Gastrocnemius medialis (tissue), 4 donors: ENCODE data around the gene TGM2.

Experiments used
- CTCF ChIP-seq, 5 experiments: fragments of 450-650 bp in 3 of 5; fragments of 200-600 bp in 2 of 5; sonication (generic) in 2 of 5; IDR thresholded peaks in 4 of 5; conservative IDR thresholded peaks in 1 of 5; 1 replicate in 4 of 5; 2 replicates in 1 of 5; pipeline ENCODE4 v1.5.1; 2016 to 2019; ENCODE audit warnings: antibody characterized with exemption in 5 of 5, mild to moderate bottlenecking in 3 of 5, moderate library complexity in 3 of 5
- POLR2A ChIP-seq, 2 donors: fragments of 450-650 bp; IDR thresholded peaks; one replicate each; pipeline ENCODE4 v1.6.1; 2017; ENCODE audit warnings: antibody characterized with exemption in 2 of 2, mild to moderate bottlenecking in 2 of 2, moderate library complexity in 2 of 2

GRCh38 chr20:38177201-38177600, 12.1 kb upstream of the TGM2 start:
- TF ChIP-seq CTCF (IDR thresholded peaks at IDR 0.05 in 4 of 5, conservative IDR thresholded peaks at IDR 0.05 in 1 of 5) (no peak), POLR2A (IDR thresholded peaks at IDR 0.05) (no peak)
